ENCODE measurements around the gene BCOR. TPM values are rescaled to one million over a fixed set of nuclear protein-coding genes. Genes with fewer than 3 reads are reported as not detected.

BCOR gene
- total and polyA plus RNA-seq, 9 of the 15 experiments (the other 6 are each of a cell fraction or from before 2014, with no cell fraction given) = 27.5 to 113 (median 37.6) TPM

DNA sequence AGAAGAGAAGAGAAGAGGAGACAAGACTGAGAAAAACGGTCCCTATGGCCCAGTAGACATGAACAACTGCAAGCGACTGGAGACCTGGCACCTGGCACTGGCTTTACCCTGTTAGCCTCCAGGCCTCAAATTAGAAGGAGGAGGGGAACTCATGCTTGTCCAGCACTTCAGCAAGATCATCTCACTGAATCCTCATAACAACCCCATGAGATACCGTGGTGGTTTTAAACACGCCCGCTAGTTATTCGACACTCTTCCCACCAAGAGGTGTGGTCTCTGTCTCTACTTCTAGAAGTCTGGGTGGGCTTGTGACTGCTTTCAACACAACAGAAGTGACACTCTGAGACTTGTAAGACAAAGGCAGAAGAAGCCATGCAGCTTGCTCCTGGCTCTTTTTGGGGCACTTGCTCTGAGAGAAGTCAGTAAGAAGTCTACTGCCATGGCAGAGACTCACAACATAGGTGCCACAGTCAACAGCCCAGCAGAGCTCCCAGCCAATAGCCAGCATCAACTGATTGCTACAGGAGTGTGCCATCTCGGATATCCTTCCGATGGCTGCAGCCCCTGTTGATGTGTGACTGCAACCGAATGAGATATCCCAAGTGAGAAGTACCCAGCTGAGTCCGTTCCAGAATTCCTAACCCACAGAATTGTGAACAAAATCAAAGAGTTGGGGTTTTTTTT, 34.0 kb upstream of the BCOR start:
- no peaks in the 10 kb centered on the region for H3K27me3 ChIP-seq (ENCODE audit: control insufficient read depth in 2 of 2, insufficient read depth in 2 of 2, low read length in 2 of 2)
- ATAC-seq = peak; percentile 42
- no peak overlapping the region for H3K4me3 ChIP-seq
- WGBS (ENCODE audit: insufficient coverage, low coverage, missing lambda C conversion rate) = 29% methylated on average over 10 of the region's 10 CpGs
- peak overlapping the region; percentile 63 for H3K4me2 ChIP-seq (ENCODE audit: insufficient read depth, low read length)
- H3K9me1 ChIP-seq (ENCODE audit: control insufficient read depth, insufficient read depth, low read length) = no peaks in the 10 kb centered on the region
- intact Hi-C loops (cut with micrococcal nuclease) = loop anchor here (2.0 kb wide), 1 partner anchor 17 kb away; no protein-coding TSS in a partner anchor
- peaks cover 30 to 33% of the 10 kb centered on the region in 2 experiments for H3K4me1 ChIP-seq (replicated peaks in 1 of 2; ENCODE audit: control insufficient read depth in 2 of 2, insufficient read depth in 2 of 2, low read length in 2 of 2)
- ChIA-PET CTCF (ENCODE audit: low intra/inter-chr PET ratio) (no interaction called here), POLR2A (interaction anchor here (1.0 to 1.2 kb wide), 3 partner anchors 10 to 33 kb away, joined by 3 to 6 read pairs (median 3); no protein-coding TSS in a partner anchor)
- no peaks in the 10 kb centered on the region; the same call in 2 of the 3 replicates for H3K36me3 ChIP-seq (ENCODE audit: control insufficient read depth, insufficient read depth, low read length)
- BruUV-seq (replicated peaks) = no TSS peak
- H3K9ac ChIP-seq (ENCODE audit: insufficient read depth in 1 of 2, low read depth in 2 of 2, low read length in 2 of 2) = peak overlapping the region; percentile 43 to 65; a peak in 3 of 4 replicates
- H4K20me1 ChIP-seq (replicated peaks; ENCODE audit: control insufficient read depth, insufficient read depth, low read length) = no peaks in the 10 kb centered on the region
- in situ Hi-C loops (cut with MboI) = no loop called here
- peak overlapping the region; percentile 55 for H2AFZ ChIP-seq (ENCODE audit: low read depth, low read length)
- peak in 1 of 4 experiments; percentile 41 for DNase-seq (ENCODE audit: extremely low read depth in 1 of 4, low spot score in 3 of 4)
- no peaks in the 10 kb centered on the region for H3K9me3 ChIP-seq (replicated peaks; ENCODE audit: control insufficient read depth, insufficient read depth, low read depth, low read length)
- peak overlapping the region; percentile 83 for H3K27ac ChIP-seq (ENCODE audit: extremely low read depth, low read depth, low read length)
- peak; percentile 67 for FAIRE-seq
- peaks cover 5% of the 10 kb centered on the region; the same call in 2 of the 3 replicates for H3K79me2 ChIP-seq (ENCODE audit: control insufficient read depth, insufficient read depth, low read length)
- TF ChIP-seq ZNF592 (IDR thresholded peaks at IDR 0.05) (peak; percentile 59), MGA (IDR thresholded peaks at IDR 0.05) (peak; percentile 58)
